ENCODE measurements around the gene GABRB1. TPM values are rescaled to one million over a fixed set of nuclear protein-coding genes. Genes with fewer than 3 reads are reported as not detected.

The GABRB1 gene
- total RNA-seq, 4 donors from 2014 or later: 0.24 TPM; not detected in 3

- DNase-seq: no peak
- intact Hi-C loops (cut with DNase I): no loop called here
- H3K27me3 ChIP-seq: no peaks in the 10 kb centered on the region
- no peaks in the 10 kb centered on the region for H3K4me1 ChIP-seq
- no peaks in the 10 kb centered on the region for H3K9me3 ChIP-seq
- H3K27ac ChIP-seq: no peak overlapping the region
- 87 to 90% methylated on average over 2 of the region's 2 CpGs for WGBS, 2 donors
- TF ChIP-seq, protein P1, sequence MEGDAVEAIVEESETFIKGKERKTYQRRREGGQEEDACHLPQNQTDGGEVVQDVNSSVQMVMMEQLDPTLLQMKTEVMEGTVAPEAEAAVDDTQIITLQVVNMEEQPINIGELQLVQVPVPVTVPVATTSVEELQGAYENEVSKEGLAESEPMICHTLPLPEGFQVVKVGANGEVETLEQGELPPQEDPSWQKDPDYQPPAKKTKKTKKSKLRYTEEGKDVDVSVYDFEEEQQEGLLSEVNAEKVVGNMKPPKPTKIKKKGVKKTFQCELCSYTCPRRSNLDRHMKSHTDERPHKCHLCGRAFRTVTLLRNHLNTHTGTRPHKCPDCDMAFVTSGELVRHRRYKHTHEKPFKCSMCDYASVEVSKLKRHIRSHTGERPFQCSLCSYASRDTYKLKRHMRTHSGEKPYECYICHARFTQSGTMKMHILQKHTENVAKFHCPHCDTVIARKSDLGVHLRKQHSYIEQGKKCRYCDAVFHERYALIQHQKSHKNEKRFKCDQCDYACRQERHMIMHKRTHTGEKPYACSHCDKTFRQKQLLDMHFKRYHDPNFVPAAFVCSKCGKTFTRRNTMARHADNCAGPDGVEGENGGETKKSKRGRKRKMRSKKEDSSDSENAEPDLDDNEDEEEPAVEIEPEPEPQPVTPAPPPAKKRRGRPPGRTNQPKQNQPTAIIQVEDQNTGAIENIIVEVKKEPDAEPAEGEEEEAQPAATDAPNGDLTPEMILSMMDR (IDR thresholded peaks at IDR 0.05): no peak
- TF ChIP-seq POLR2A (IDR thresholded peaks at IDR 0.05): no peak
- no peak overlapping the region for H3K4me3 ChIP-seq (replicated peaks in 1 of 3)
- no peaks in the 10 kb centered on the region for H3K36me3 ChIP-seq
Observed at GRCh38 chr4:47312170-47312569, 280.8 kb downstream of the GABRB1 start.

- Histone ChIP-seq H3K27ac (no peak overlapping the region), H3K27me3 (no peaks in the 10 kb centered on the region), H3K4me1 (no peaks in the 10 kb centered on the region), H3K9me3 (no peaks in the 10 kb centered on the region), H3K4me3 (replicated peaks in 1 of 3) (no peak overlapping the region), H3K36me3 (no peaks in the 10 kb centered on the region)
- no peak for DNase-seq
- TF ChIP-seq, protein P1 (IDR thresholded peaks at IDR 0.05): no peak
- no peak for TF ChIP-seq POLR2A (IDR thresholded peaks at IDR 0.05)
- intact Hi-C loops (cut with DNase I): no loop called here
Observed at GRCh38 chr4:47313384-47313783, 282.0 kb downstream of the GABRB1 start.

DNA sequence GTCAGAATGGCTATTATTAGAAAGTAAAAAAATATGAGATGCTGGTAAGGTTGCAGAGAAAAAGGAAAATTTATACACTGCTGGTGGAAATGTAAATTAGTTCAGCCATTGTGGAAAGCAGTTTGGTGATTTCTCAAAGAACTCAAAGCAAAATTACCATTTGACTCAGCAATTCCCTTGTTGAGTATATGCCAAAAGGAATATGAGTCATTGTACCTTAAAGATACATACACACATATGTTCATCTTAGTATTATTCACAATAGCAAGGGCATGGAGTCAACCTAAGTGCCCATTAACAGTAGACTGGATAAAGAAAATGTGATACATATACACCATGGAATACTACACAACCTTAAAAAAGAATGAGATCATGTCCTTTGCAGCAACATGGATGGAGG, 284.0 kb downstream of the GABRB1 start:
- TF ChIP-seq, protein P1 (IDR thresholded peaks at IDR 0.05): no peak
- no peak for TF ChIP-seq POLR2A (IDR thresholded peaks at IDR 0.05)
- H3K36me3 ChIP-seq: no peaks in the 10 kb centered on the region
- no peak overlapping the region for H3K4me3 ChIP-seq (replicated peaks in 1 of 3)
- H3K9me3 ChIP-seq: no peaks in the 10 kb centered on the region
- no peaks in the 10 kb centered on the region for H3K27me3 ChIP-seq
- H3K4me1 ChIP-seq: no peaks in the 10 kb centered on the region
- intact Hi-C loops (cut with DNase I): no loop called here
- H3K27ac ChIP-seq: no peak overlapping the region
- no peak for DNase-seq

- 94 to 95% methylated on average over 3 of the region's 3 CpGs for WGBS, 2 donors
- peaks cover 6 to 9% of the 10 kb centered on the region in 2 donors for H3K4me1 ChIP-seq
- H3K9me3 ChIP-seq: no peaks in the 10 kb centered on the region
- H3K27me3 ChIP-seq: no peaks in the 10 kb centered on the region
- no peak for TF ChIP-seq POLR2A (IDR thresholded peaks at IDR 0.05)
- TF ChIP-seq, protein P1 (IDR thresholded peaks at IDR 0.05): no peak
- DNase-seq: no peak
- intact Hi-C loops (cut with DNase I): no loop called here
- no peak overlapping the region for H3K4me3 ChIP-seq (replicated peaks in 1 of 3)
- H3K36me3 ChIP-seq: no peaks in the 10 kb centered on the region
- H3K27ac ChIP-seq: no peak overlapping the region
Observed at GRCh38 chr4:47326025-47326424, 294.7 kb downstream of the GABRB1 start.

DNA sequence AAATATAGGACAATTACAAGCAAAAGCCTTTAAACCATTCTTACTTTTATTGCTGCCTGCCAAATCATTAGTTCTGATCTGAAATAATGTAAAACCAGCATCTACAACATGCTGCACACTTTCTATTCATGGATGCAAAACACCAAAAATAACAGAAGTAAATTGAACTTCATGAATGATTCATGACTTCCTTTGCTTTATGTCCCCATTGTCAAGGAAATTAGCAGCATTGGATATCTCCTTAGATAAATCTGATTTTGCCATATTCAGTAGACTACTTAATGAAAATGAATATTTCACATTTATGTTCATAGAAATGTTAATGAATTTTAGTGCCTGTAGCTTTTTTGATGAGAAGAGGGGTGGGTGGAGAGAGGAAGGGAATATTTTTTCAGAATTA, 299.5 kb downstream of the GABRB1 start:
- DNase-seq: no peak
- Histone ChIP-seq H3K27ac (no peak overlapping the region), H3K36me3 (no peaks in the 10 kb centered on the region), H3K4me3 (replicated peaks in 1 of 3) (no peak overlapping the region), H3K27me3 (no peaks in the 10 kb centered on the region), H3K9me3 (no peaks in the 10 kb centered on the region), H3K4me1 (no peaks in the 10 kb centered on the region)
- intact Hi-C loops (cut with DNase I): no loop called here
- no peak for TF ChIP-seq POLR2A (IDR thresholded peaks at IDR 0.05)
- TF ChIP-seq, protein P1 (IDR thresholded peaks at IDR 0.05): no peak

Measured in thyroid gland (tissue), 4 donors.